GM20000 (cell line): Measurements from ENCODE around the gene SIGLEC8.
"Not testable (repeated sequence)": the region's sequence is repeated elsewhere in the genome, so short reads cannot be mapped to it uniquely, and the experiment has no call there.

ENCODE experiments used
- DNase-seq: peaks from one replicate; pipeline ENCODE4 v3.0.0; 2012; ENCODE audit warnings: low spot score
- TF ChIP-seq, protein P1 (sequence below): IDR thresholded peaks from 2 replicates; pipeline ENCODE4 v1.5.1; 2012; ENCODE audit warnings: mild to moderate bottlenecking, control low read depth; ENCODE audit errors: extremely low read depth, missing control alignments

The SIGLEC8 gene

DNA sequence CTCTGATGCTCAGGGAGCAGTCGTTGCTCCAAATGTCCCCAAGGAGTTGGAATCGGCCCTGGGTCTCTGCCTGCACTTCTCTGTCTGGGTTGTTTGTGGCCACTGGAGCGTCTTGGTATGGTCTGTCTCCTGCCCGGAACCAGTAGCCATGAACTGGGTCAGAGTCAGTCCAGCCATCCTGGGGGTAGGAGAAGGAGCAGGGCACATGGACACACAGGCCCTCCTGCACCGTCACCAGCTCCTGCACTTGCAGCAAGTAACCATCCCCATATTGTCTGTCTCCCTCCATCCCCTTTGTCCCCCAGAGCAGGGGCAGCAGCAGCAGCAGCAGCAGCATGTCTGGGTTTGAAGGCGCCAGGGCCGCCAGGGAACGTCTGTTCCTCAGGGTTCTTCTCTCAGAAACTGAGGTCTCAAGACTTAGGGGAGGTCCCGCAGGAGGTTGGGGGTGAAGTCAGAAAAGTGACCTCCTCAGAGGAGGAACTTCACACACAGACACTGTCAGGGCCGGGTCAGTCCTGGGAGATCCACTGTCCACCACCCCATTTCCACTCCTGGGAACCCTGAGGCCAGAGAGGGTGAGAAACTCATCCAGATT, at the start of gene SIGLEC8:
SIGLEC8 (minus strand) TSS at position 404 of the 595 bp plus-strand sequence; CDS start at position 337, 67 bp downstream.
- no peak for DNase-seq
- TF ChIP-seq, protein P1, sequence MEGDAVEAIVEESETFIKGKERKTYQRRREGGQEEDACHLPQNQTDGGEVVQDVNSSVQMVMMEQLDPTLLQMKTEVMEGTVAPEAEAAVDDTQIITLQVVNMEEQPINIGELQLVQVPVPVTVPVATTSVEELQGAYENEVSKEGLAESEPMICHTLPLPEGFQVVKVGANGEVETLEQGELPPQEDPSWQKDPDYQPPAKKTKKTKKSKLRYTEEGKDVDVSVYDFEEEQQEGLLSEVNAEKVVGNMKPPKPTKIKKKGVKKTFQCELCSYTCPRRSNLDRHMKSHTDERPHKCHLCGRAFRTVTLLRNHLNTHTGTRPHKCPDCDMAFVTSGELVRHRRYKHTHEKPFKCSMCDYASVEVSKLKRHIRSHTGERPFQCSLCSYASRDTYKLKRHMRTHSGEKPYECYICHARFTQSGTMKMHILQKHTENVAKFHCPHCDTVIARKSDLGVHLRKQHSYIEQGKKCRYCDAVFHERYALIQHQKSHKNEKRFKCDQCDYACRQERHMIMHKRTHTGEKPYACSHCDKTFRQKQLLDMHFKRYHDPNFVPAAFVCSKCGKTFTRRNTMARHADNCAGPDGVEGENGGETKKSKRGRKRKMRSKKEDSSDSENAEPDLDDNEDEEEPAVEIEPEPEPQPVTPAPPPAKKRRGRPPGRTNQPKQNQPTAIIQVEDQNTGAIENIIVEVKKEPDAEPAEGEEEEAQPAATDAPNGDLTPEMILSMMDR, result no peak

DNA sequence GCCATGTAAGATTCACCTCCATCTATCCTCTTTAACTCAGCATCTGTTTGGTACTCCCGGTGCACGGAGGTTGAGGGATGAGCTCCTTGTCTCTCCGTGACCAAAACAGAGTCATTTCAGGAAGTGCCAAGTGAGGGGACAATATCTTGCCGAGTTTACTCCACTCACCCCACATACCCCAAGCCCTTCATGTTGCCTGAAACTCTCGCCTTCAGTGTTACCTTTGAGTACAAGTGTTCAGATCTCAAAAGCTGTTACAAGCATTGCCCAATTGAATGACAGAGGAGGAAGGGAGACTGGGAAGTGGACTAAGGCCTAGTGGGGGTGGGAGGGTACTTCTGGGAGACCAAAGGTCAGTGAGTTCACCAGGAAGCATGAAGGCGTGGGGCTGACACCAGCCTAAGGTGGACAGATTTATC, 49.4 kb upstream of the SIGLEC8 start:
- DNase-seq, result no peak
- TF ChIP-seq, protein P1, result no peak

DNA sequence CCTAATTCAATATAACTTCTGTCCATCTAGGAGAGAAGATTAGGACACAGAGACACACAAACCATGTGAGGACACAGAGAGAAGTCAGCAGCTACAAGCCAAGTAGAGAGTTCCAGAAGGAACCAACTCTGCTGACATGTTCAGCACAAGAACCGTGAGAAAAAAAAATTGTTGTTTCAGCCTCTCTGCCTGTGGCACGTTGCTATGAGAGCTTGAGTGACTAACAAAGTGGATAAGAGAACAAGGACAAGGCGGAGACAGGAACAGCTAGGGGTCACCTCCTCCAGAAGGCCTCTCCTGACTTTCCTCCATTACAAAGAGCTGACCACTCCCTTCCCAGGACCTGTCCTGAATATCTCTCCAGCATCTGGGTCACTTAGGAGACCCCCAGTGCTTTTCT, 48.9 kb upstream of the SIGLEC8 start:
- TF ChIP-seq, protein P1, result no peak

DNA sequence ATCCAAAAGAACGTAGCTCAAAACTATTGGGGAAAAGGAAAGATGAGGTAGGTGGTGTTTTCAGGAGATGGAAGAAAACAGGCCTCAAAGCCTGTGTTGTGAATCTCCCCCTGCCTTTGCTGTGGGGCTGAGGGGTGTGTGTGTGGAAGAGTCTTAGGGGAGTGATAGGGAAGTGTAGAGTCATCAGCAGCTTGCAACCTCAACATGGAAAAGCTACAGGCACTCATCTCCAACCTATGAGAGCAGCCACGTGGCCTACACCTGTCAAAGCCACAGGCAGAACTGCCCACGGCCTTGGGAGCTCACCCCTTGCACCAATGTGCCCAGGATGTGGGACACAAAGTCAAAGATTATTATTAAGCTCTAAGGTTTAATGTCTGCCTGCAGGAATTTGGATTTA, 47.6 kb upstream of the SIGLEC8 start:
- no peak for DNase-seq
- TF ChIP-seq, protein P1, result no peak

More for the DNA sequence above, 48.9 kb upstream of the SIGLEC8 start:
- no peak for DNase-seq

DNA sequence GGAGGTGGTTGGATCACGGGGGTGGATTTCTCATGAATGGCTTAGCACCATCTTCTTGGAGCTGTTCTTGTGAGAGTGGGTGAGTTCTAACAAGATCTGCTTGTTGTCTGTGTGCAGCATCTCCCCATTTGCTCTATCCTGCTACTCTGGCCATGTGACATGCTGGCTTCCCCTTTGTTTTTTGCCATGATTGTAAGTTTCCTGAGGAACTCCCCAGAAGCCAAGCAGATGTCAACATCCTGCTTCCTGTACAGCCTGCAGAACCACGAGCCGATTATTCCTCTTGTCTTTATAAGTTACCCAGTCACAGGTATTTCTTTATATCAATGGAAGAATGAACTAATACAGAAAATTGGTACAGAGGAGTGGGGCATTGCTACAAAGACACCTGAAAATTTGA, 45.6 kb upstream of the SIGLEC8 start:
- TF ChIP-seq, protein P1, result no peak
- no peak for DNase-seq

DNA sequence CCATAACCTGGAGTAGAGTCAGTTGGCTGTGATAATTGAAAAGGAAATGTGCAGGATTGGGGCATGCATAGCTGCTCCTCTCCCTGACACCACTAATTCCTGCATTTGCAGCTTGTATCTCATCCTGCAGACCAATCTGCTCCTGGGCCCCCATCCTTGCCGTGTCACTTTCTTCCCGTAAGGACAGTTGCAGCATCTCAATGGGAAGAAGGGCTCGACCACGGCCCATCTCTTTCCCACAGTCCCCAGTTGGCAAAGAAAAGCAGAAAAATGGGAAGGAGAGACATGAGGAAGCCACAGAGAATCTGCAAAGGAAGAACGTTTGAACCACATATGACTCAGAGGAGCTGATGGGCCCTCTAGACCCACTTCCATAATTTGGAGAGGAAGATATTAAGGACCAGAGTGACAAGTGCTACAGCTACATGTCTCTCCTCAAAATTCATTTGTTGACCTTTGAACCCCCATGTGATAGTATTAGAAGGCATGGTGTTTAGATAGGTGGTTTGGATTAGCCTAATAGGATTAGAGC, 45.1 kb upstream of the SIGLEC8 start:
- TF ChIP-seq, protein P1, result no peak
- DNase-seq, result no peak

DNA sequence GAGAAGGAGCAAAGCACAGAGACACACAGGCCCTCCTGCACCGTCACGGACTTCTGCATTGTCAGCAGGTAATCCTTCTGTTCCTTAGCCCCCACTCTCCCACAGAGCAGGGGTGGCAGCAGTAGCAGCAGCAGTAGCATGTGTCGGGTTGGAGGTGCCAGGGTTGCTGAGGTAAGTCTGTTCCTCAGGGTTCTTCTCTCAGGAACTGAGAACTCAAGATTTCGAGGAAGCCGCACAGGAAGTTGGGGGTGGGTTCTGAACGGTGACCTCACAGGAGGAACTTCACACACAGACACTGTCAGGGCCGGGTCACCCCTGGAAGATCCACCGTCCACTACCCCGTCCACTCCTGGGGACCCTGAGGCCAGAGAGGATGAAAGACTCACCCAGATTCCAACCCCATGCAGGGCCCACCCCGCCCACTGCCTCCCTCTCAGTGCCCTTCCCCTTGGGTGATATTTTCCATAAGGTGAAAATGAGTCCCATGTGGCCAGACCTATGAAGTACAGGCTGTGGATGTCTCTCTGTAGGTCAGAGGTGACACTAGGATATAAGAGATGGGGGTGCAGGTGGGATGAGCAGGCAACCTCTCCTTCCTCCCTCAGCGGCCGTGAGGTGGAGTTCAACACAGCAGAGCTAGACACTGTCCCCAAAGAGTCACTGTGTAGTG, 43.5 kb upstream of the SIGLEC8 start, which contains the start of gene SIGLEC12:
SIGLEC12 (minus strand) TSS at position 207 of the 670 bp plus-strand sequence; CDS start at position 140, 67 bp downstream.
- TF ChIP-seq, protein P1, result no peak
- no peak for DNase-seq

DNA sequence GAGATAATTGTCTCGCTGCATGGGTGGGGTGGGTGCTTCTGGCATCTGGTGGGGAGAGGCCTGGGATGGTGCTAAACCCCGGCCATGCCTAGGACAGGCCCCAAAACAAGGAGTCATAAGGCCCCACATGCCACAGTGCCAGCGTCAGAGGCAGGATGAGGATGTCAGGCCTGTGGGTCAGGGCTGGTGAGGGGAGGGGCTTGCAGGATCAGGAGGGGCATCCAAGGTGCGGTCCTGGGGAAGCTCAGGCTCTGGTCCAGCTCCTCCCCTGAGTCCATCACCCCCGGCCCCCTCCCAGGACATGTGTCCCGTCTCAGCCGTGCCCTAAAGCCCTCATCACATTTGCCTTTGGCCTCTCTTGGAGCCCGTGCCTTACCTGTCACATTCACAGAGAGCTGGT, 42.7 kb upstream of the SIGLEC8 start:
- not testable (repeated sequence) for DNase-seq
